ENCODE data around the gene RAB3B.

Gene RAB3B

DNA sequence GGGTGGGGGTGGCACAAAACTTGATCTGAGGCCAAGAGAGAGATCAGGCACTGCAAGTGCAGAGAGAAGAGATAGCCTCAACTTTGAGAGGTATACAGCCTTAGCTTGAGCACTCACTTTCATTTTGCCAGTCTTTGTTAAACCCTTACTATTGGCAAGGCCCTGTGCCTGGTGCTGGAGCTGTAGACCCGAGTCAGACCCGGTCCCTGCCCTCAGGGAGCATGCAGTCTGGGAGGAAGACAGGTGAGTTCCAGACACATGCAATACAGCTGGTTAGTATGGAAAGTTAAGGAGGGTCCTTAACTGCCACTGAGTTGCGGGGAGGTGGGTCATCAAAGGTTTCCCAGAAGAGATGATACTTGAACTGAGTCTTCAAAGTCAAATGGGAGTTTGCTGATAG is 31.7 kb downstream of the RAB3B start:
- TF ChIP-seq, protein P1, sequence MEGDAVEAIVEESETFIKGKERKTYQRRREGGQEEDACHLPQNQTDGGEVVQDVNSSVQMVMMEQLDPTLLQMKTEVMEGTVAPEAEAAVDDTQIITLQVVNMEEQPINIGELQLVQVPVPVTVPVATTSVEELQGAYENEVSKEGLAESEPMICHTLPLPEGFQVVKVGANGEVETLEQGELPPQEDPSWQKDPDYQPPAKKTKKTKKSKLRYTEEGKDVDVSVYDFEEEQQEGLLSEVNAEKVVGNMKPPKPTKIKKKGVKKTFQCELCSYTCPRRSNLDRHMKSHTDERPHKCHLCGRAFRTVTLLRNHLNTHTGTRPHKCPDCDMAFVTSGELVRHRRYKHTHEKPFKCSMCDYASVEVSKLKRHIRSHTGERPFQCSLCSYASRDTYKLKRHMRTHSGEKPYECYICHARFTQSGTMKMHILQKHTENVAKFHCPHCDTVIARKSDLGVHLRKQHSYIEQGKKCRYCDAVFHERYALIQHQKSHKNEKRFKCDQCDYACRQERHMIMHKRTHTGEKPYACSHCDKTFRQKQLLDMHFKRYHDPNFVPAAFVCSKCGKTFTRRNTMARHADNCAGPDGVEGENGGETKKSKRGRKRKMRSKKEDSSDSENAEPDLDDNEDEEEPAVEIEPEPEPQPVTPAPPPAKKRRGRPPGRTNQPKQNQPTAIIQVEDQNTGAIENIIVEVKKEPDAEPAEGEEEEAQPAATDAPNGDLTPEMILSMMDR (IDR thresholded peaks at IDR 0.05; ENCODE audit: borderline replicate concordance, control extremely low read depth, extremely low read depth, insufficient read depth, missing control alignments) = no peak
- in situ Hi-C loops (cut with MboI; ENCODE audit: low sequenced_read_pairs, unreplicated experiment) = no loop called here
- DNase-seq (ENCODE audit: low spot score) = no peak

DNA sequence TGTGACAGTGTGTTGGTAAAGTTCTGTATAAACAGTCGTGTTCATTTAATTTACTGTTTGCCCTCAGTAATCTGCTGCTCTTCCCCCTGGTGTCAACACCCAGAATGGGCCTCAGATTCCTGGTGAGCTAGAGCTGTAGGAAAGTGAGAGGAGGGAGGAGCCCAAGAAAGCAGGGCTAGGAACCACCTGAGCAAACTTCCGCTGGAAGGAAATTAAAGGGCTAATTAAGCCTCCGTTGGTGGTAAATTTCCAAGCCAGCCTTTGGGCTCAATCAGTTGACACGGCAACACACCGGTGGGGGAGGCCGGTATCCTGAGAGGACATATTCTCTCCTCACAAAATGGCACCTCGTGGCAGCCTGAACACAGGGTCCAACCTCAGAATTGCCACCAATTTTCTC is 32.9 kb downstream of the RAB3B start:
- TF ChIP-seq, protein P1 (IDR thresholded peaks at IDR 0.05; ENCODE audit: borderline replicate concordance, control extremely low read depth, extremely low read depth, insufficient read depth, missing control alignments) = no peak
- no peak for DNase-seq (ENCODE audit: low spot score)
- in situ Hi-C loops (cut with MboI; ENCODE audit: low sequenced_read_pairs, unreplicated experiment) = no loop called here

DNA sequence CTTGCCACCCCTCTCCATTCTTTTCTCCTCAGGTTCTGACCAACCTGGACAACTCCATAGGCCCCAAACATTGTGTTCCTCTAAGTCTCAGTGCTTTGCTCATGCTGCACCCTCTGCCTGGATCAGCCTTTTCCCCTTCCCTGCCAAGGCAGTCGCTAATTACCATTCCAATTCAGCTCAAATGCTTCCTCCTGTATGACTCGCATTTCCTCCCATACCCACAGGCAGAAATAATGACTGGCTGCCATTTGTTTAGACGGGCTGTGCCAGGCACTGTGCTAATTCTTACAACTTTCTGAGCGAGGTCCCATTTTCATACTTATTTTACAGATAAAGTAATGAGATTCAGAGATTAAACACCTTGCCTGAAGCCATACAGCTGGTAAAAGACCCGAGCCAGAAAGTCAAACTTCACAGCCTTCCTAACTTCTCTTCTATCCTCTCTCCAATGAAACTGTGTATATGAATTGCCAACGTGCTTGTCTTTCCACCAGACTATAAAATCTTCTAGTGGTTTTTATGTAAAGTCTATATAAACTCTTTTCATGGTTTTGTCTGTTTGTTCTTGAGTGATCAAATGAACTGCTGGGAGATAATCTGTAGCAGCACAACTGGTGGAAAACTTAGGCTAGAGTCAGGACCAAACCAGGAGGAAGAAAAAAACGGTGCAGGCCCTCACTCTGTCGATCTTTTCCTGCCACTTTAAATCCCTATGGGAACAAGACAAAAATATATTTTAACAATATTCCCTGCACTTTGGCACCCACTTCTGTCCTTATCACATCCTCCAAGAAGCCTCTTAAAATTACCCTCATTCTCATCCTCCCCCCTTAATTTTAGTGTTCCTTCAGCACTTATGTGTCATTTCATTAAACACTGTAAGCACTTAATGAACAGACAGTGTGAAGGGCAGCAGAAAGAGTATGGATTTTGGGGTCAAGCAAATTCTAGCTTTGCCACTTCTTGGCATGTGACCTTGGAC is 33.7 kb downstream of the RAB3B start:
- DNase-seq (ENCODE audit: low spot score) = no peak
- in situ Hi-C loops (cut with MboI; ENCODE audit: low sequenced_read_pairs, unreplicated experiment) = no loop called here
- TF ChIP-seq, protein P1 (IDR thresholded peaks at IDR 0.05; ENCODE audit: borderline replicate concordance, control extremely low read depth, extremely low read depth, insufficient read depth, missing control alignments) = no peak

DNA sequence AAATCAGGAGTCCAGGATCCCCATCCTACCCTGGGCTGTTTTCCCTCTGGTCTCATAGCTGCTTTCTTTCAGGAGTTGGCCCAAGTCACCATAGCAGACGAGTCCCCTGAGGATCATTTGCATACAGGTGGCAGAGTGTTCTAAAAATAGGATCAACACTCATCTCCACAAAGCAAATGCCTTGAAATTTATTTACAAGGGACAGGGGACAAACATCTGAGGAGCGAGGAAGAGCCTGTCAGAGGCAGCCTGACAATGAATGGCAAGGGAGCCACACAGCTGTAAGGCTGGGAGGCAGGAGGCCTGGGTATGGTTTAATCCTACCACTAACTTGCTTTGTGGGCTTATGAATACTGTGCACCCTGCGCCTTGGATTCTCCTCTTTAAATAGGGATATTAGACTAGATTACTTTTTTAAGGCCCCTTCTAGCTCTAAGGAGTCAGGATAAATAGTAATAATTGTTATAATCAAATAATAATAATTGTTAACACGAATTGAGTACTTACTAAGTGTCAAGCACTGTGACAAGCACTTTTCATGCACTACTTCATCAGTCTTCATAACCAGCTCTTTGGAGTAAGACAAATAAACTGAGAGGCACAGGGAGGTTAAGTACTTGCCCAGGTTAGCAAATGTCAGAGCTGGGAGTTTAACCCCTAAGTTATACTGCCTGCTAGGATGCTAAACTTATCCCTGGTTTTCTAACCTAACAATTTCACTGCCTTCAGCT is 34.5 kb downstream of the RAB3B start:
- in situ Hi-C loops (cut with MboI; ENCODE audit: low sequenced_read_pairs, unreplicated experiment) = no loop called here
- no peak for DNase-seq (ENCODE audit: low spot score)
- TF ChIP-seq, protein P1 (IDR thresholded peaks at IDR 0.05; ENCODE audit: borderline replicate concordance, control extremely low read depth, extremely low read depth, insufficient read depth, missing control alignments) = no peak

DNA sequence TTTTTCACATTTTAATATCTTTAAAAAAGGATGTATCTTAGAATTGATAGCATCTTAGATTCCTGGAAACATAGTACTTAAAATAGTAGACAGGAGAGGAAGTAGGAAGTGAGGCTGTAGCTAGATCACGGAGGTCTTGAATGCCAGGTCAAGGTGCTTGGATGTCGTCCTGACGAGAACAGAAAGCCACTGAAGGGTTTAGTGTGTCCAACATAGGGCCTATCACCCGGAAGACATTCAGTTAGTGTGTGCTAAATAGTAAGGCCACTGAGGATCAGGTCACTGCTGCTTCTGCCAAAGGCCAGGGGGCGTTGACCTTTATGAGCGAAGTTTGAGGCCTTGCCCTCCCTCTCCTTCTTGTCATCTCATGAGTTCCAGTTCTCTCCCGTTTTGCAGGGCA is 35.7 kb downstream of the RAB3B start:
- TF ChIP-seq, protein P1 (IDR thresholded peaks at IDR 0.05; ENCODE audit: borderline replicate concordance, control extremely low read depth, extremely low read depth, insufficient read depth, missing control alignments) = no peak
- DNase-seq (ENCODE audit: low spot score) = no peak
- in situ Hi-C loops (cut with MboI; ENCODE audit: low sequenced_read_pairs, unreplicated experiment) = no loop called here

DNA sequence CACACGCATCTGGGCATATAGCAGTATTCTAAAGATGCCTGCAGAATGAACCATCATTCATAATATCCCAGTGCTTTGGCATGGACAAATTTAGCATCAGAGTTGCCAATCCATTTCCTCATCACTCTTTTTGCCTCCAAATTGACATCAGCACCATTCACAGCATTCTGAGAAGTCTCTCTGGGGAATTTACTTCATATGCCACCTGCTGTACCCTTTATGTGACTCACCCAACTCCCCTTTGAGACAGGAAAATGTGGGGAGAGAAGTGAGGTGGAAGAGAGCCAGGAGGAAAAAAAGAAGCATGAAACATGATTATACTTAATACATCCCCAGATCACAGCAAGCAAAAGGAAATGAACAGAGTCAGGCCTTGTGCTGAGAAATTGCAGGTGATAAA is 37.4 kb downstream of the RAB3B start:
- no peak for DNase-seq (ENCODE audit: low spot score)
- in situ Hi-C loops (cut with MboI; ENCODE audit: low sequenced_read_pairs, unreplicated experiment) = no loop called here
- TF ChIP-seq, protein P1 (IDR thresholded peaks at IDR 0.05; ENCODE audit: borderline replicate concordance, control extremely low read depth, extremely low read depth, insufficient read depth, missing control alignments) = no peak
